Esophagus muscularis mucosa (tissue), 4 donors: Measurements from ENCODE around the gene SYMPK.

Experiments
- EP300 ChIP-seq: sonication (generic); formaldehyde crosslinking; IDR thresholded peaks from one replicate; pipeline ENCODE4 v1.6.1; 2017; ENCODE audit warnings: antibody characterized with exemption
- POLR2A ChIP-seq: fragments of 450-650 bp; IDR thresholded peaks from one replicate; pipeline ENCODE4 v1.6.1; 2017; ENCODE audit warnings: antibody characterized with exemption, moderate library complexity, mild to moderate bottlenecking, low read depth
- POLR2AphosphoS5 ChIP-seq, 2 donors: sonication (generic); formaldehyde crosslinking; IDR thresholded peaks; one replicate each; pipeline ENCODE4 v1.6.1; 2017; ENCODE audit warnings: antibody characterized with exemption in 2 of 2
- TF ChIP-seq, protein P1 (sequence below), 3 experiments: fragments of 200-600 bp in 2 of 3; fragments of 450-650 bp in 1 of 3; sonication (generic) in 2 of 3; IDR thresholded peaks; one replicate each; pipeline ENCODE4 v1.5.1; 2017 to 2019; ENCODE audit warnings: antibody characterized with exemption in 3 of 3, mild to moderate bottlenecking in 2 of 3, moderate library complexity in 1 of 3

DNA sequence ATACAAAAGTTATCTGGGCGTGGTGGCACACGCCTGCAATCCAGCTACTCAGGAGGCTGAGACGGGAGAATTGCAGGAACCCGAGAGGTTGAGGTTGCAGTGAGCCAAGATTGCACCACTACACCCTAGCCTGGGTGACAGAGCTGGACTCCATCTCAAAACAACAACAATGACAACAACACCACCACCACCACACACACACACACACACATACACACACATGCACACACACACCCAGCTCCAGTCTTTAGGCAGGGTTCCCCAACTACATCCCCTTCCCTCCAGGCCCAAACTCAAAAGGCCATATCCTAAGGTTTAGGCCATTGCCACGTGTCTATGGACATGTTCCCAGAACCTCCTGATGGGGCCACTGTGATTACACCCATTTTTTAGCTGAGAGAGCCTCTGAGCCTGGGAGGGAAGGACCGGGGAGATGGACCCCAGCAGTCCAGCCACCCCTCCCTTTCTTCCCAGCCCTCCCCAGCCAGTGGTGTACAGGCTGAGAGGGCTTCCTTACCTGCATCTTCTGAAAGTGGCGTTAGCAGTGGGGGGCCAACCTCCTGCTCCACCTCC, 61.3 kb downstream of the SYMPK start:
- TF ChIP-seq POLR2A (no peak), POLR2AphosphoS5 (IDR thresholded peaks at IDR 0.05) (no peak), EP300 (no peak)
- TF ChIP-seq, protein P1, sequence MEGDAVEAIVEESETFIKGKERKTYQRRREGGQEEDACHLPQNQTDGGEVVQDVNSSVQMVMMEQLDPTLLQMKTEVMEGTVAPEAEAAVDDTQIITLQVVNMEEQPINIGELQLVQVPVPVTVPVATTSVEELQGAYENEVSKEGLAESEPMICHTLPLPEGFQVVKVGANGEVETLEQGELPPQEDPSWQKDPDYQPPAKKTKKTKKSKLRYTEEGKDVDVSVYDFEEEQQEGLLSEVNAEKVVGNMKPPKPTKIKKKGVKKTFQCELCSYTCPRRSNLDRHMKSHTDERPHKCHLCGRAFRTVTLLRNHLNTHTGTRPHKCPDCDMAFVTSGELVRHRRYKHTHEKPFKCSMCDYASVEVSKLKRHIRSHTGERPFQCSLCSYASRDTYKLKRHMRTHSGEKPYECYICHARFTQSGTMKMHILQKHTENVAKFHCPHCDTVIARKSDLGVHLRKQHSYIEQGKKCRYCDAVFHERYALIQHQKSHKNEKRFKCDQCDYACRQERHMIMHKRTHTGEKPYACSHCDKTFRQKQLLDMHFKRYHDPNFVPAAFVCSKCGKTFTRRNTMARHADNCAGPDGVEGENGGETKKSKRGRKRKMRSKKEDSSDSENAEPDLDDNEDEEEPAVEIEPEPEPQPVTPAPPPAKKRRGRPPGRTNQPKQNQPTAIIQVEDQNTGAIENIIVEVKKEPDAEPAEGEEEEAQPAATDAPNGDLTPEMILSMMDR (IDR thresholded peaks at IDR 0.05), result no peak
